ENCODE results near the gene GRIA1.
"Not testable (repeated sequence)": the region's sequence is repeated elsewhere in the genome, so short reads cannot be mapped to it uniquely, and the experiment has no call there.

The GRIA1 gene

DNA sequence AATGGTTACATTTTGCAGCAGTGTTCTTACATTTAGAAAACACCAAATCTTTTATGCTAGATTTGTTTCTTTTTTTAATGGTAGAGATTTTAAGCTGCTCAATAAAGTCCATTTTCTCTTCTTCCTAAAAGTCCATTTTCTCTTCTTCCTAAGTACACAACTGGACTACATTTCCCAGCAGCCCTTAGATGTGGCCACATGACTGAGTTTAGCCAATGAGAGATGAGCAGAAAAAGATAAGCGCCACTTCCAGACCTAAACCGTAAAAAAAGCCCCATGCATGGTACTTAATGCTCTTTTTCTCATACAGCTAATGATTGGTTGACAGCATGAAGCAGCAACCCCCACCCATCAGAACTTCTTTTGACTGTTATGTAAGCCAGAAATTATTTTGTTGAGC is 341.5 kb downstream of the GRIA1 start:
- DNase-seq (ENCODE audit: low read depth in 3 of 3), result no peak

DNA sequence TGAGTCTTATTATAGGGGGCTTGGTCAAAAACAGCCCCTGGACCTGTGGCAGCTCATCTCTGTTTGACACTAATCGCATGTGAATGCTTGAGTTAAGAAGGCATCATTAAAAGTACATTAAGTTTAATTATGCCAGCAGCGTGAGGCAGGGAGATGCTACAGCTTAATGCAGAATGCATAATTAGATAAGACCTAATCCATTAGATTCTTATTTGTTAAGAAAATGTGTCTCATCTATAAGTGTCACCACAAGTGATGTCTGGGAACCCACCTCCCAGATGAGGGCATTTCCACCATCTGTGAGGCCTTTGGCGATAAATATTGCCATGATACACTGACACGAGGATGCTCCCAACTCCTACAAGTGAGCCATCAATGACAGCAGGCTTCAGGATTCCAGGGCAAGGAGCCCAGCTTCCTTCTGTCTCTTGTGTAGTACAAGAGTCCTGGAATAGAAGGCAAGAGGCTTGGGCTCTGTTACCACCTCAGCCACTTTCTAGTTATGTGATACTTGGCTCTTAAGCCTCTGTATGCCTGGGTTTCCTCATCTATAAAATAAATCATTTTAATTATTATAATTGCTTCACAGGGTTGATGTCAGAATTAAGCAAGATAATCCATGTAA is 345.5 kb downstream of the GRIA1 start:
- DNase-seq (ENCODE audit: low read depth in 3 of 3), result no peak

DNA sequence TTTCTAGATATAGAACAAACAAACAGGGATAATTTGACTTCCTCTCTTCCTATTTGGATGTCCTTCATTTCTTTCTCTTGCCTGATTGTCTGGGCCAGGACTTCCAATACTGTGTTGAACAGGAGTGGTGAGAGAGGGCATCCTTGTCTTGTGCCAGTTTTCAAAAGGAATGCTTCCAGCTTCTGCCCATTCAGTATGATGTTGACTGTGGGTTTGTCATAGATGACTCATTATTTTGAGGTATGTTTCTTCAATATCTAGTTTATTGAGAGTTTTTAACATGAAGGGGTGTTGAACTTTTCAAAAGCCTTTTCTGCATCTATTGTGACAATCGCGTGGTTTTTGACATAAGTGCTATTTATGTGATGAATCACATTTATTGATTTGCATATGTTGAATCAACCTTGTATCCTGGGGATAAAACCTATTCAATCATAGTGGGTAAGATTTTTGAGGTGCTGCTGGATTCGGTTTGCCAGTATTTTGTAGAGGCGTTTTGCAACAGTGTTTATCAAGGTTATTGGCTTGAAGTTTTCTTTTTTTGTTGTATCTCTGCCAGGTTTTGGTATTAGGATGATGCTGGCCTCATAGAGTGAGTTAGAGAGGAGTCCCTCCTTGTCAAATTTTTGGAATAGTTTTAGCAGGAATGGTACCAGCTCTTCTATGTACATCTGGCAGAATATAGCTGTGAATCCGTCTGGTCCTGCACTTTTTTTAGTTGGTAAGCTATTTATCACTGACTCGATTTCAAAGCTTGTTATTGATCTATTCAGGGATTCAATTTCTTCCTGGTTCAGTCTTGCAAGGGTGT is 359.0 kb downstream of the GRIA1 start:
- DNase-seq (ENCODE audit: low read depth in 3 of 3), result not testable (repeated sequence)

DNA sequence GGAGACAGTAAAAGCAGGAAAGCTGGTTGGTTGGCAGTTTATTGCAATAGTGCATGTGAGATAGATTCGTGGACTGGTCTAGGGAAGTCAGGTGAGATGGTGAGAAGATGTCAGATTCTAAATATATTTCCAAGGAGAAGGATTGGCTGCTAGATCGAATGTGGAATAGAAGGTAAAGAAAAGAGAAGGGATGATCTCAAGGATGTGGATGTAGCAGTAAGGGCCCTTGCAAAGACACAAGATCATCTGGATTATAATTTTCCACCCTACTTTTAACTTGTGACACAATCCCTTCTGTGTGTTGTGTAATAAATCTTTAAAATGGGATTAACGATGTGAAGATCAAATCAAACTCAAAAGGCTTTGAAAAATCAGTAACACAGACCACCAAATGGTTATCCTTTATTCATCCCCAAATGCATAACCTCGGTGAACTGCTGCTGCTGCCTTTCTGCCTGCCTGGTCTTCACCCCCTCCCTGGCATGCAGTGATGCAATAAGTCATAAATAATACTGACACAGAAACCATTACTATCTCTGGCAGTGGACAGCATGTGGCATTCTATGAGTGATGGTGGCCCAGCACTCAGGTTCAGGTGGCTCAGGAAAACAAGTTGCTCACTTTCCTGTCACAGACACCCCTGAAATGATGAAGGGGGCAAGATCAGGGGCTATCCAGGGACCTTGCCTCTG is 369.9 kb downstream of the GRIA1 start:
- DNase-seq (ENCODE audit: low read depth in 3 of 3), result no peak

DNA sequence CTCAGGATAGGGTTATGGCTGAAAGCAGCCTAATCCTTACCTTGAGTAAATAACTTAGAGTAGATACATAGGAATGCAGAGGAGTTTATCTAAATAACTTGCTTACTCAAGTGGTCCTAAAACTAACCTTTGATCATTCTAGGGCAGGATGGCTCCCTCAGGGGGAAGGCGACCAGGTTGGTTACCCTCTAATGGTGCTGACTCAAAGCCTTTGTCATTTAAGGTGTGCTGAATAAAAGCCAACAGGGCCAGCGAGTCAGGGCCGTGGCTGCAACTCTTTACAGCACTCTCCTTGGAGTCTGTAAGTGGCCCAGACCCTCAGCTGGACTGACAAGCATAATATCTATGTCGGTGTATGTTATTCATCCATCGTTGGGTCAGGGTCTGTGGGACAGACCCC is 372.4 kb downstream of the GRIA1 start:
- not testable (repeated sequence) for DNase-seq (ENCODE audit: low read depth in 3 of 3)
